ENCODE results near the gene NDST1.
"Not testable (repeated sequence)": the region's sequence is repeated elsewhere in the genome, so short reads cannot be mapped to it uniquely, and the experiment has no call there.

The NDST1 gene

GRCh38 chr5:150507474-150508276, at the start of gene NDST1:
Gene NDST1, plus strand, starts transcription at chr5:150508131. Its CDS starts 13,124 bp downstream, at chr5:150521255.
- Mint-ChIP-seq H3K27me3 (no peaks in the 10 kb centered on the region), H3K4me3 (no peak within 1 kb of the TSS), H3K4me1 (no peaks in the 10 kb centered on the region), H3K9me3 (no peaks in the 10 kb centered on the region), H3K27ac (no peak within 1 kb of the TSS)
- DNase-seq (no peak), ATAC-seq (no peak)

- Mint-ChIP-seq H3K27ac (peak overlapping the region; percentile 54 to 60), H3K4me3 (peak overlapping the region; percentile 65 to 66), H3K4me1 (peaks cover 45% of the 10 kb centered on the region), H3K9me3 (no peaks in the 10 kb centered on the region), H3K27me3 (no peaks in the 10 kb centered on the region)
- DNase-seq (peak; percentile 85 to 86), ATAC-seq (peak; percentile 89)
These were observed 49.0 kb upstream of the NDST1 start for GRCh38 chr5:150458802-150459557.

- Mint-ChIP-seq H3K27me3 (no peaks in the 10 kb centered on the region), H3K9me3 (no peaks in the 10 kb centered on the region), H3K4me1 (peaks cover 45% of the 10 kb centered on the region), H3K4me3 (no peak overlapping the region), H3K27ac (peak overlapping the region in 1 of 2 donors; percentile 50)
- no peak for ATAC-seq
- DNase-seq: no peak
These were observed 47.1 kb upstream of the NDST1 start for GRCh38 chr5:150460781-150461180.

- no peak overlapping the region for H3K4me3 Mint-ChIP-seq
- H3K27ac Mint-ChIP-seq: no peak overlapping the region
- ATAC-seq (no peak), DNase-seq (no peak)
- H3K4me1 Mint-ChIP-seq: peaks cover 45% of the 10 kb centered on the region
- H3K27me3 Mint-ChIP-seq: no peaks in the 10 kb centered on the region
- H3K9me3 Mint-ChIP-seq: no peaks in the 10 kb centered on the region
These were observed 46.7 kb upstream of the NDST1 start for GRCh38 chr5:150461231-150461630.

GRCh38 chr5:150464554-150465012, 43.3 kb upstream of the NDST1 start:
- DNase-seq (no peak), ATAC-seq (no peak)
- H3K27me3 Mint-ChIP-seq: no peaks in the 10 kb centered on the region
- no peaks in the 10 kb centered on the region for H3K9me3 Mint-ChIP-seq
- no peak overlapping the region for H3K4me3 Mint-ChIP-seq
- peaks cover 18% of the 10 kb centered on the region for H3K4me1 Mint-ChIP-seq
- H3K27ac Mint-ChIP-seq: peak overlapping the region in 1 of 2 donors; percentile 64

GRCh38 chr5:150465927-150466326, 42.0 kb upstream of the NDST1 start:
- peaks cover 11% of the 10 kb centered on the region for H3K4me1 Mint-ChIP-seq
- no peak overlapping the region for H3K4me3 Mint-ChIP-seq
- no peaks in the 10 kb centered on the region for H3K9me3 Mint-ChIP-seq
- H3K27ac Mint-ChIP-seq: no peak overlapping the region
- DNase-seq (no peak), ATAC-seq (no peak)
- no peaks in the 10 kb centered on the region for H3K27me3 Mint-ChIP-seq

GRCh38 chr5:150468206-150468605, 39.7 kb upstream of the NDST1 start:
- no peak for ATAC-seq
- Mint-ChIP-seq H3K27me3 (no peaks in the 10 kb centered on the region), H3K4me3 (no peak overlapping the region), H3K9me3 (no peaks in the 10 kb centered on the region), H3K4me1 (no peaks in the 10 kb centered on the region), H3K27ac (no peak overlapping the region)
- no peak for DNase-seq

- no peak overlapping the region for H3K4me3 Mint-ChIP-seq
- no peak for ATAC-seq
- H3K27me3 Mint-ChIP-seq: no peaks in the 10 kb centered on the region
- H3K27ac Mint-ChIP-seq: no peak overlapping the region
- no peaks in the 10 kb centered on the region for H3K9me3 Mint-ChIP-seq
- no peaks in the 10 kb centered on the region for H3K4me1 Mint-ChIP-seq
- no peak for DNase-seq
These were observed 38.0 kb upstream of the NDST1 start for GRCh38 chr5:150469718-150470469.

GRCh38 chr5:150473673-150474358, 34.1 kb upstream of the NDST1 start:
- peaks cover 7% of the 10 kb centered on the region for H3K27me3 Mint-ChIP-seq
- no peak for DNase-seq
- H3K4me3 Mint-ChIP-seq: no peak overlapping the region
- no peak for ATAC-seq
- no peaks in the 10 kb centered on the region for H3K4me1 Mint-ChIP-seq
- H3K27ac Mint-ChIP-seq: no peak overlapping the region
- H3K9me3 Mint-ChIP-seq: no peaks in the 10 kb centered on the region

GRCh38 chr5:150476568-150476967, 31.4 kb upstream of the NDST1 start:
- H3K4me3 Mint-ChIP-seq, DNase-seq, H3K27me3 Mint-ChIP-seq, ATAC-seq, H3K9me3 Mint-ChIP-seq, H3K4me1 Mint-ChIP-seq: not testable (repeated sequence)
- peak overlapping the region in 1 of 2 donors; percentile 43 for H3K27ac Mint-ChIP-seq

GRCh38 chr5:150479416-150479815, 28.5 kb upstream of the NDST1 start:
- Mint-ChIP-seq H3K9me3 (no peaks in the 10 kb centered on the region), H3K27me3 (peaks cover 7% of the 10 kb centered on the region), H3K4me3 (no peak overlapping the region), H3K27ac (peak overlapping the region in 1 of 2 donors; percentile 28), H3K4me1 (no peaks in the 10 kb centered on the region)
- DNase-seq (no peak), ATAC-seq (no peak)

GRCh38 chr5:150481708-150481965, 26.3 kb upstream of the NDST1 start:
- H3K27me3 Mint-ChIP-seq: peaks cover 14% of the 10 kb centered on the region
- DNase-seq (no peak), ATAC-seq (no peak)
- H3K4me1 Mint-ChIP-seq: peaks cover 5% of the 10 kb centered on the region
- no peak overlapping the region for H3K27ac Mint-ChIP-seq
- H3K9me3 Mint-ChIP-seq: no peaks in the 10 kb centered on the region
- no peak overlapping the region for H3K4me3 Mint-ChIP-seq

- Mint-ChIP-seq H3K9me3 (no peaks in the 10 kb centered on the region), H3K4me1 (peaks cover 5% of the 10 kb centered on the region), H3K27ac (no peak overlapping the region), H3K27me3 (peaks cover 11% of the 10 kb centered on the region), H3K4me3 (no peak overlapping the region)
- DNase-seq (no peak), ATAC-seq (no peak)
These were observed 25.9 kb upstream of the NDST1 start for GRCh38 chr5:150481972-150482406.

GRCh38 chr5:150484964-150485692, 22.8 kb upstream of the NDST1 start:
- no peak for DNase-seq
- Mint-ChIP-seq H3K4me1 (peaks cover 10% of the 10 kb centered on the region), H3K27ac (peak overlapping the region in 1 of 2 donors; percentile 12), H3K27me3 (peaks cover 19% of the 10 kb centered on the region), H3K4me3 (peak overlapping the region; percentile 31 to 63), H3K9me3 (no peaks in the 10 kb centered on the region)
- peak; percentile 1 for ATAC-seq

Measured in stimulated activated naive CD8-positive, alpha-beta T cell treated with anti-CD3 and anti-CD28 coated beads, Interleukin-15, amount 100 ng/mL, for 72 hours (primary cell).